ENCODE data around the gene WDR64.

- TF ChIP-seq ZFP30 (CRISPR knock-in tag; IDR thresholded peaks at IDR 0.05) (no peak), ARNTL (CRISPR knock-in tag; IDR thresholded peaks at IDR 0.05; ENCODE audit: borderline replicate concordance, low read depth) (no peak), CSRNP3 (CRISPR knock-in tag; IDR thresholded peaks at IDR 0.05) (no peak), PATZ1 (CRISPR knock-in tag; IDR thresholded peaks at IDR 0.05; ENCODE audit: borderline replicate concordance) (no peak), ZNF8 (CRISPR knock-in tag; IDR thresholded peaks at IDR 0.05) (no peak), SNAI2 (CRISPR knock-in tag; IDR thresholded peaks at IDR 0.05) (no peak), POU6F1 (CRISPR knock-in tag; IDR thresholded peaks at IDR 0.05; ENCODE audit: borderline replicate concordance, low read depth) (no peak), GLIS3 (CRISPR knock-in tag; IDR thresholded peaks at IDR 0.05) (no peak), ZFP3 (CRISPR knock-in tag; IDR thresholded peaks at IDR 0.05) (no peak), ESRRG (CRISPR knock-in tag; IDR thresholded peaks at IDR 0.05) (no peak), RARB (CRISPR knock-in tag; IDR thresholded peaks at IDR 0.05) (no peak), OSR1 (CRISPR knock-in tag; IDR thresholded peaks at IDR 0.05) (no peak), ZNF565 (CRISPR knock-in tag; conservative IDR thresholded peaks at IDR 0.05; ENCODE audit: low read depth) (no peak), TOX (CRISPR knock-in tag; IDR thresholded peaks at IDR 0.05; ENCODE audit: borderline replicate concordance) (no peak)
These were observed 137.0 kb downstream of the WDR64 start for GRCh38 chr1:241789061-241789460.
